Superior temporal gyrus (tissue), 1 donor: ENCODE results near the gene USP50.
A peak's percentile ranks its signal among the peaks of the same experiment; 100 is the strongest.
"Not testable (repeated sequence)": the region's sequence is repeated elsewhere in the genome, so short reads cannot be mapped to it uniquely, and the experiment has no call there.

Experiments
- DNase-seq: peaks from one replicate; pipeline ENCODE4 v3.0.0-alpha.2; 2016; ENCODE audit errors: extremely low spot score

USP50 gene

GRCh38 chr15:50503144-50503543, 43.3 kb downstream of the USP50 start:
- no peak for DNase-seq

- DNase-seq = no peak
These were observed 44.7 kb downstream of the USP50 start for GRCh38 chr15:50501815-50502214.

- DNase-seq = no peak
These were observed 46.1 kb downstream of the USP50 start for GRCh38 chr15:50500352-50500751.

GRCh38 chr15:50496692-50497091, 49.8 kb downstream of the USP50 start:
- no peak for DNase-seq

GRCh38 chr15:50494547-50494946, 51.9 kb downstream of the USP50 start:
- DNase-seq = not testable (repeated sequence)

- no peak for DNase-seq
These were observed 52.8 kb downstream of the USP50 start for GRCh38 chr15:50493625-50494024.

GRCh38 chr15:50487287-50487686, 59.2 kb downstream of the USP50 start:
- DNase-seq = no peak

GRCh38 chr15:50485389-50485788, 61.1 kb downstream of the USP50 start:
- no peak for DNase-seq

- no peak for DNase-seq
These were observed 61.7 kb downstream of the USP50 start for GRCh38 chr15:50484781-50485180.

GRCh38 chr15:50476143-50476542, 70.3 kb downstream of the USP50 start:
- DNase-seq = no peak

- no peak for DNase-seq
These were observed 75.4 kb downstream of the USP50 start for GRCh38 chr15:50471072-50471471.

GRCh38 chr15:50463423-50464358, 82.8 kb downstream of the USP50 start:
- DNase-seq = peak; percentile 19

GRCh38 chr15:50458348-50459112, 87.9 kb downstream of the USP50 start:
- DNase-seq = no peak

GRCh38 chr15:50452927-50453326, 93.5 kb downstream of the USP50 start:
- DNase-seq = no peak
